HepG2 (cell line): Measurements from ENCODE around the gene OR2C1. TPM values are rescaled to one million over a fixed set of nuclear protein-coding genes. Genes with fewer than 3 reads are reported as not detected.

Experiments
- ATAC-seq: fragments of 200-7000 bp; cut with Tn5 transposase; 3 replicates; pipeline ENCODE4 v1.9.1; 2020; ENCODE audit warnings: mild to moderate bottlenecking, moderate library complexity
- BruUV-seq: library from RNA; stranded (reverse); fragments of 400-500 nt; replicated peaks from 2 replicates; lab custom pipeline; 2021; lab: Mats Ljungman, UMichigan
- CTCF ChIA-PET: fragments of 300-600 bp; formaldehyde crosslinking; extraction: SDS; loops from one replicate; lab custom pipeline; 2021; ENCODE audit warnings: low total read pairs, inconsistent platforms, low intra/inter-chr PET ratio; lab: Yijun Ruan, JAX
- POLR2A ChIA-PET: fragments of 350-600 bp; sonication (Branson Sonifier 250); formaldehyde crosslinking; loops from one replicate; lab custom pipeline; 2020; ENCODE audit warnings: antibody characterized with exemption, inconsistent platforms; lab: Yijun Ruan, JAX
- DNase-seq: peaks from one replicate; pipeline ENCODE4 v3.0.0-alpha.2; 2015; ENCODE audit warnings: low spot score
- FAIRE-seq: peaks from 3 replicates; lab custom pipeline; 2011; peaks lifted over from hg19 to GRCh38; lab: Jason Lieb, UNC
- H2AFZ ChIP-seq: one replicate; pipeline ENCODE4 v1.6.1; 2011; ENCODE audit warnings: low read length, inconsistent platforms
- H3K27ac ChIP-seq: fragments of 300-600 bp; 3 replicates; pipeline ENCODE4 v1.8.0; 2011; ENCODE audit warnings: mixed run types, mild to moderate bottlenecking, mixed read lengths, low read length, inconsistent platforms; ENCODE audit not compliant: insufficient read depth; ENCODE audit errors: extremely low read length
- H3K27me3 ChIP-seq, 2 experiments: fragments of 200-600 bp in 1 of 2; 2 replicates in 1 of 2; 3 replicates in 1 of 2; pipeline versions ENCODE4 v1.6.0 to v1.8.0; 2011; ENCODE audit warnings: low read length in 2 of 2, mild to moderate bottlenecking in 2 of 2, moderate library complexity in 2 of 2, inconsistent platforms in 1 of 2; ENCODE audit not compliant: insufficient read depth in 2 of 2, control insufficient read depth in 1 of 2
- H3K36me3 ChIP-seq, 2 experiments: fragments of 200-600 bp in 1 of 2; replicated peaks in 1 of 2; 2 replicates in 1 of 2; 3 replicates in 1 of 2; pipeline versions ENCODE4 v1.5.1 to v1.8.0; 2011; ENCODE audit warnings: low read length in 2 of 2, inconsistent platforms in 1 of 2; ENCODE audit not compliant: insufficient read depth in 2 of 2, control insufficient read depth in 1 of 2
- H3K4me1 ChIP-seq: 2 replicates; pipeline ENCODE4 v1.5.1; 2012; ENCODE audit warnings: low read length, inconsistent platforms; ENCODE audit not compliant: insufficient read depth
- H3K4me2 ChIP-seq: 2 replicates; pipeline ENCODE4 v1.6.0; 2011; ENCODE audit warnings: low read depth, low read length, inconsistent platforms
- H3K4me3 ChIP-seq, 3 experiments: fragments of 200-600 bp in 1 of 3; sonication (generic), shearing (Covaris generic) in 1 of 3; replicated peaks in 1 of 3; 2 replicates each; pipeline ENCODE4 v1.5.1; 2011 to 2016; ENCODE audit warnings: low read length in 3 of 3, inconsistent platforms in 2 of 3, low read depth in 2 of 3, mild to moderate bottlenecking in 2 of 3, control low read depth in 1 of 3, mixed read lengths in 1 of 3; ENCODE audit not compliant: insufficient read depth in 1 of 3
- H3K79me2 ChIP-seq: one replicate; pipeline ENCODE4 v1.6.1; 2011; ENCODE audit warnings: low read length, inconsistent platforms; ENCODE audit not compliant: insufficient read depth
- H3K9ac ChIP-seq: 2 replicates; pipeline ENCODE4 v1.6.0; 2011; ENCODE audit warnings: mild to moderate bottlenecking, low read depth, low read length, inconsistent platforms; ENCODE audit not compliant: insufficient read depth
- H3K9me3 ChIP-seq: 2 replicates; pipeline ENCODE4 v1.5.1; 2012; ENCODE audit warnings: mild to moderate bottlenecking, low read length
- H4K20me1 ChIP-seq: 2 replicates; pipeline ENCODE4 v1.6.0; 2011; ENCODE audit warnings: inconsistent platforms, mild to moderate bottlenecking, low read length, moderate library complexity; ENCODE audit not compliant: insufficient read depth
- CREB1 ChIP-seq, 2 experiments: fragments of 450-650 bp in 1 of 2; IDR thresholded peaks; 2 replicates each; pipeline ENCODE4 v1.6.1; 2016 to 2017; ENCODE audit warnings: control low read depth in 1 of 2, mild to moderate bottlenecking in 1 of 2, missing compliant biosample characterization in 1 of 2, missing genetic modification characterization in 1 of 2
- EP300 ChIP-seq, 3 experiments: sonication (generic) in 1 of 3; formaldehyde crosslinking in 1 of 3; IDR thresholded peaks; 2 replicates each; pipeline versions ENCODE4 v1.5.1 to v1.6.1; 2011 to 2020; ENCODE audit warnings: low read depth in 2 of 3, low read length in 2 of 3, borderline replicate concordance in 1 of 3, improper control_type of control experiment in 1 of 3, mild to moderate bottlenecking in 1 of 3, missing genetic modification reagents in 1 of 3, moderate library complexity in 1 of 3
- GTF3A ChIP-seq: sonication (generic); formaldehyde crosslinking; conservative IDR thresholded peaks from 2 replicates; pipeline ENCODE4 v1.4.0; 2020; ENCODE audit warnings: mild to moderate bottlenecking, missing genetic modification reagents
- MIER2 ChIP-seq: IDR thresholded peaks from 2 replicates; pipeline ENCODE4 v1.6.1; 2016; ENCODE audit warnings: missing biosample characterization, missing genetic modification reagents
- MLLT10 ChIP-seq: sonication (generic); formaldehyde crosslinking; IDR thresholded peaks from 2 replicates; pipeline ENCODE4 v1.4.0; 2020; ENCODE audit warnings: missing genetic modification reagents
- TFAP4 ChIP-seq: sonication (generic); IDR thresholded peaks from 2 replicates; pipeline ENCODE4 v1.6.1; 2016; ENCODE audit warnings: low read depth, borderline replicate concordance
- TRIM22 ChIP-seq: fragments of 450-650 bp; IDR thresholded peaks from 2 replicates; pipeline ENCODE4 v1.6.1; 2017
- ZNF337 ChIP-seq: sonication (generic); formaldehyde crosslinking; IDR thresholded peaks from 2 replicates; pipeline ENCODE4 v1.5.1; 2020; ENCODE audit warnings: missing genetic modification reagents, low read depth, mild to moderate bottlenecking, borderline replicate concordance
- ZNF619 ChIP-seq: sonication (generic); formaldehyde crosslinking; IDR thresholded peaks from 2 replicates; pipeline ENCODE4 v1.4.0; 2020; ENCODE audit warnings: mild to moderate bottlenecking, missing genetic modification reagents
- ZSCAN30 ChIP-seq: sonication (generic); formaldehyde crosslinking; IDR thresholded peaks from 2 replicates; pipeline ENCODE4 v1.5.0; 2020; ENCODE audit warnings: mild to moderate bottlenecking, missing genetic modification reagents
- WGBS: methylation state at CpG from one replicate; pipeline ENCODE4 v1.1.6; 2017; ENCODE audit warnings: low lambda C conversion rate; 5-methylcytosine and 5-hydroxymethylcytosine counted together
- in situ Hi-C: cut with HindIII; loops from 2 replicates; pipeline ENCODE4 v1.10.0; 2017; ENCODE audit warnings: low pct_unique_long_range_greater_than_20kb; ENCODE audit not compliant: extremely low pct_ligation_motif_present
- intact Hi-C: fragments of 100-400 bp; cut with micrococcal nuclease; formaldehyde crosslinking; loops from one replicate; pipeline ENCODE4 v1.10.0; 2022; ENCODE audit not compliant: unreplicated experiment
- polyA plus RNA-seq, 8 experiments: library from polyadenylated mRNA; depleted of rRNA in 3 of 8; stranded (reverse) in 7 of 8; unstranded in 1 of 8; fragments of >200 nt; fragmentation: Illumina TruSeq in 4 of 8; extraction: Trizol in 4 of 8; gene quantifications; 2 replicates each; pipeline versions ENCODE4 v1.2.1 to v1.2.3, GENCODE V29; 2011 to 2016; ENCODE audit warnings: low read depth in 4 of 8, missing spikeins in 1 of 8, mixed read lengths in 1 of 8; ENCODE audit not compliant: insufficient read depth in 1 of 8
- total RNA-seq, 5 experiments: library from RNA; depleted of rRNA; stranded (reverse); fragments of >200 nt; fragmentation: Illumina TruSeq; extraction: Trizol; gene quantifications; 2 replicates each; pipeline ENCODE4 v1.2.3, GENCODE V29; 2016; ENCODE audit warnings: low read depth in 1 of 5
- TF ChIP-seq, protein P1 (sequence below): sonication (generic); formaldehyde crosslinking; IDR thresholded peaks from 2 replicates; pipeline ENCODE4 v1.8.1; 2022; ENCODE audit warnings: low read depth, mild to moderate bottlenecking, missing genetic modification reagents
- TF ChIP-seq, protein P2 (sequence below): IDR thresholded peaks from 2 replicates; pipeline ENCODE4 v1.6.1; 2016
- TF ChIP-seq, protein P3 (sequence below): sonication (generic); formaldehyde crosslinking; IDR thresholded peaks from 2 replicates; pipeline ENCODE4 v1.5.1; 2020; ENCODE audit warnings: mild to moderate bottlenecking, moderate library complexity, missing genetic modification reagents

Gene OR2C1
- total and polyA plus RNA-seq, 2 of the 13 experiments (the other 11 are each of a cell fraction or from before 2014, with no cell fraction given) = not detected

DNA sequence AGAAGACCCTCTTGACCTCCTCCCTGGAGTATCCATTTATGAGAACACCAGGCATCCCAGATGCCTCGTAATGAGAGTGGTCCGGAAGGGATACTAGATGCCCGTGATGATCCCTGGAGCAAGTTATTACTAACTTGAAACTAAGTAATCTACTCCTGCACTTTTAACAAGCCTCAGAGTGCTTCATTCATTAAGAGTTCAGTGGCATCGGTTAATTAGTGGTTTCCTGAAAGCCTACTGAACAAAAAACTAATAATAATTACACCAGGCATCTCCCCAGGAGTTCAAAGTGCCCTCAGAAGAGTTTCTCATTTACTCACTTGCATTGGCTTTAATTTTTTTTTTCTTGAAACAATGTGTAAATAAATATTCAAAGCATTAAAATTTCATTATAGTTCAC, 28.2 kb upstream of the OR2C1 start (continued):
- TF ChIP-seq TRIM22 = no peak
- no peak for TF ChIP-seq TFAP4
- TF ChIP-seq MLLT10 (CRISPR knock-in tag) = no peak

GRCh38 chr16:3328104-3328503, 27.6 kb upstream of the OR2C1 start:
- Histone ChIP-seq H3K27ac (no peak overlapping the region), H3K4me2 (no peak overlapping the region), H3K4me1 (peaks cover 19% of the 10 kb centered on the region), H3K9me3 (no peaks in the 10 kb centered on the region), H3K9ac (no peak overlapping the region), H3K27me3 (no peaks in the 10 kb centered on the region), H3K79me2 (no peaks in the 10 kb centered on the region), H2AFZ (no peak overlapping the region), H3K36me3 (no peaks in the 10 kb centered on the region), H3K4me3 (no peak overlapping the region), H4K20me1 (no peaks in the 10 kb centered on the region)
- TF ChIP-seq ZSCAN30 (CRISPR knock-in tag) (no peak), CREB1 (IDR thresholded peaks at IDR 0.05) (no peak), CREB1 (CRISPR knock-in tag; IDR thresholded peaks at IDR 0.05) (no peak), EP300 (IDR thresholded peaks at IDR 0.05; ENCODE audit: low read depth in 2 of 2, low read length in 2 of 2) (no peak), EP300 (CRISPR knock-in tag; IDR thresholded peaks at IDR 0.05; ENCODE audit: borderline replicate concordance) (no peak), ZNF619 (CRISPR knock-in tag) (no peak), MIER2 (CRISPR knock-in tag) (no peak), GTF3A (CRISPR knock-in tag) (no peak), ZNF337 (no peak)
- TF ChIP-seq, protein P1, sequence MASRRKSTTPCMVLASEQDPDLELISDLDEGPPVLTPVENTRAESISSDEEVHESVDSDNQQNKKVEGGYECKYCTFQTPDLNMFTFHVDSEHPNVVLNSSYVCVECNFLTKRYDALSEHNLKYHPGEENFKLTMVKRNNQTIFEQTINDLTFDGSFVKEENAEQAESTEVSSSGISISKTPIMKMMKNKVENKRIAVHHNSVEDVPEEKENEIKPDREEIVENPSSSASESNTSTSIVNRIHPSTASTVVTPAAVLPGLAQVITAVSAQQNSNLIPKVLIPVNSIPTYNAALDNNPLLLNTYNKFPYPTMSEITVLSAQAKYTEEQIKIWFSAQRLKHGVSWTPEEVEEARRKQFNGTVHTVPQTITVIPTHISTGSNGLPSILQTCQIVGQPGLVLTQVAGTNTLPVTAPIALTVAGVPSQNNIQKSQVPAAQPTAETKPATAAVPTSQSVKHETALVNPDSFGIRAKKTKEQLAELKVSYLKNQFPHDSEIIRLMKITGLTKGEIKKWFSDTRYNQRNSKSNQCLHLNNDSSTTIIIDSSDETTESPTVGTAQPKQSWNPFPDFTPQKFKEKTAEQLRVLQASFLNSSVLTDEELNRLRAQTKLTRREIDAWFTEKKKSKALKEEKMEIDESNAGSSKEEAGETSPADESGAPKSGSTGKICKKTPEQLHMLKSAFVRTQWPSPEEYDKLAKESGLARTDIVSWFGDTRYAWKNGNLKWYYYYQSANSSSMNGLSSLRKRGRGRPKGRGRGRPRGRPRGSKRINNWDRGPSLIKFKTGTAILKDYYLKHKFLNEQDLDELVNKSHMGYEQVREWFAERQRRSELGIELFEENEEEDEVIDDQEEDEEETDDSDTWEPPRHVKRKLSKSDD (CRISPR knock-in tag) = no peak
- TF ChIP-seq, protein P2, sequence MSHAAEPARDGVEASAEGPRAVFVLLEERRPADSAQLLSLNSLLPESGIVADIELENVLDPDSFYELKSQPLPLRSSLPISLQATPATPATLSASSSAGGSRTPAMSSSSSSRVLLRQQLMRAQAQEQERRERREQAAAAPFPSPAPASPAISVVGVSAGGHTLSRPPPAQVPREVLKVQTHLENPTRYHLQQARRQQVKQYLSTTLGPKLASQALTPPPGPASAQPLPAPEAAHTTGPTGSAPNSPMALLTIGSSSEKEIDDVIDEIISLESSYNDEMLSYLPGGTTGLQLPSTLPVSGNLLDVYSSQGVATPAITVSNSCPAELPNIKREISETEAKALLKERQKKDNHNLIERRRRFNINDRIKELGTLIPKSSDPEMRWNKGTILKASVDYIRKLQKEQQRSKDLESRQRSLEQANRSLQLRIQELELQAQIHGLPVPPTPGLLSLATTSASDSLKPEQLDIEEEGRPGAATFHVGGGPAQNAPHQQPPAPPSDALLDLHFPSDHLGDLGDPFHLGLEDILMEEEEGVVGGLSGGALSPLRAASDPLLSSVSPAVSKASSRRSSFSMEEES (CRISPR knock-in tag) = no peak
- TF ChIP-seq, protein P3, sequence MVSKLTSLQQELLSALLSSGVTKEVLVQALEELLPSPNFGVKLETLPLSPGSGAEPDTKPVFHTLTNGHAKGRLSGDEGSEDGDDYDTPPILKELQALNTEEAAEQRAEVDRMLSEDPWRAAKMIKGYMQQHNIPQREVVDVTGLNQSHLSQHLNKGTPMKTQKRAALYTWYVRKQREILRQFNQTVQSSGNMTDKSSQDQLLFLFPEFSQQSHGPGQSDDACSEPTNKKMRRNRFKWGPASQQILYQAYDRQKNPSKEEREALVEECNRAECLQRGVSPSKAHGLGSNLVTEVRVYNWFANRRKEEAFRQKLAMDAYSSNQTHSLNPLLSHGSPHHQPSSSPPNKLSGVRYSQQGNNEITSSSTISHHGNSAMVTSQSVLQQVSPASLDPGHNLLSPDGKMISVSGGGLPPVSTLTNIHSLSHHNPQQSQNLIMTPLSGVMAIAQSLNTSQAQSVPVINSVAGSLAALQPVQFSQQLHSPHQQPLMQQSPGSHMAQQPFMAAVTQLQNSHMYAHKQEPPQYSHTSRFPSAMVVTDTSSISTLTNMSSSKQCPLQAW = no peak
- BruUV-seq = no TSS peak
- ATAC-seq (no peak), DNase-seq (no peak), FAIRE-seq (no peak)
- CTCF ChIA-PET = no interaction called here
- WGBS = 46% methylated on average over 3 of the region's 3 CpGs
- intact Hi-C loops (no loop called here), in situ Hi-C loops (no loop called here)
- POLR2A ChIA-PET = no interaction called here
